Liver (tissue), 9 donors: Measurements from ENCODE around the gene KLHL28. TPM values are rescaled to one million over a fixed set of nuclear protein-coding genes. Genes with fewer than 3 reads are reported as not detected.

Experiments used
- DNase-seq: peaks from one replicate; pipeline ENCODE4 v3.0.0-alpha.2; 2017; ENCODE audit warnings: low spot score
- H3K27ac ChIP-seq, 2 donors: one replicate each; pipeline ENCODE4 v1.7.0; 2013; ENCODE audit warnings: inconsistent platforms in 2 of 2, low read length in 2 of 2, control low read depth in 1 of 2, low read depth in 1 of 2, mild to moderate bottlenecking in 1 of 2
- H3K27me3 ChIP-seq, 4 donors: one replicate each; pipeline versions ENCODE4 v1.6.1 to v1.7.0; 2013; ENCODE audit warnings: low read length in 3 of 4, inconsistent platforms in 1 of 4, mild to moderate bottlenecking in 1 of 4, moderate library complexity in 1 of 4; ENCODE audit not compliant: control insufficient read depth in 4 of 4, insufficient read depth in 4 of 4
- H3K36me3 ChIP-seq, 4 donors: one replicate each; pipeline versions ENCODE4 v1.6.1 to v1.7.0; 2013; ENCODE audit warnings: low read length in 3 of 4, mild to moderate bottlenecking in 3 of 4, low read depth in 1 of 4, moderate library complexity in 1 of 4; ENCODE audit not compliant: control insufficient read depth in 4 of 4, insufficient read depth in 3 of 4
- H3K4me1 ChIP-seq, 4 donors: one replicate each; pipeline versions ENCODE4 v1.6.1 to v1.7.0; 2013; ENCODE audit warnings: low read length in 3 of 4, mild to moderate bottlenecking in 3 of 4, moderate library complexity in 1 of 4; ENCODE audit not compliant: control insufficient read depth in 4 of 4, insufficient read depth in 4 of 4
- H3K4me3 ChIP-seq, 3 donors: one replicate each; pipeline versions ENCODE4 v1.6.1 to v1.7.0; 2013; ENCODE audit warnings: low read length in 3 of 3, control low read depth in 1 of 3, low read depth in 1 of 3, mild to moderate bottlenecking in 1 of 3
- H3K9ac ChIP-seq, 2 donors: one replicate each; pipeline ENCODE4 v1.7.0; 2013; ENCODE audit warnings: low read length in 2 of 2, mild to moderate bottlenecking in 2 of 2, moderate library complexity in 2 of 2, control low read depth in 1 of 2, low read depth in 1 of 2
- H3K9me3 ChIP-seq, 4 donors: one replicate each; pipeline versions ENCODE4 v1.6.1 to v1.7.0; 2013; ENCODE audit warnings: low read length in 3 of 4; ENCODE audit not compliant: control insufficient read depth in 4 of 4
- EGR1 ChIP-seq, 2 donors: IDR thresholded peaks; 2 replicates each; pipeline ENCODE4 v1.6.1; 2016 to 2018; ENCODE audit warnings: antibody characterized with exemption in 2 of 2, low read depth in 2 of 2
- FOXA1 ChIP-seq: IDR thresholded peaks from 2 replicates; pipeline ENCODE4 v1.6.1; 2016; ENCODE audit warnings: antibody characterized with exemption
- FOXA2 ChIP-seq: IDR thresholded peaks from 2 replicates; pipeline ENCODE4 v1.6.1; 2016; ENCODE audit warnings: antibody characterized with exemption
- GABPA ChIP-seq, 2 donors: IDR thresholded peaks in 1 of 2; conservative IDR thresholded peaks in 1 of 2; 2 replicates each; pipeline ENCODE4 v1.6.1; 2016; ENCODE audit warnings: antibody characterized with exemption in 2 of 2, mild to moderate bottlenecking in 1 of 2, moderate library complexity in 1 of 2
- HNF4A ChIP-seq, 2 donors: conservative IDR thresholded peaks; 2 replicates each; pipeline ENCODE4 v1.6.1; 2016; ENCODE audit warnings: antibody characterized with exemption in 2 of 2, mild to moderate bottlenecking in 2 of 2
- HNF4G ChIP-seq: IDR thresholded peaks from 2 replicates; pipeline ENCODE4 v1.6.1; 2016; ENCODE audit warnings: antibody characterized with exemption
- JUND ChIP-seq, 2 donors: IDR thresholded peaks; 2 replicates each; pipeline ENCODE4 v1.6.1; 2016; ENCODE audit warnings: antibody characterized with exemption in 2 of 2
- NR2F2 ChIP-seq: IDR thresholded peaks from 2 replicates; pipeline ENCODE4 v1.6.1; 2016; ENCODE audit warnings: antibody characterized with exemption
- RAD21 ChIP-seq, 2 donors: IDR thresholded peaks; 2 replicates each; pipeline ENCODE4 v1.6.1; 2016; ENCODE audit warnings: antibody characterized with exemption in 2 of 2, mild to moderate bottlenecking in 2 of 2
- RXRA ChIP-seq, 2 donors: IDR thresholded peaks; 2 replicates each; pipeline ENCODE4 v1.6.1; 2017 to 2018; ENCODE audit warnings: antibody characterized with exemption in 2 of 2, mild to moderate bottlenecking in 1 of 2
- SP1 ChIP-seq: IDR thresholded peaks from 2 replicates; pipeline ENCODE4 v1.6.1; 2018; ENCODE audit warnings: antibody characterized with exemption, mild to moderate bottlenecking
- TAF1 ChIP-seq: conservative IDR thresholded peaks from 2 replicates; pipeline ENCODE4 v1.6.1; 2016; ENCODE audit warnings: antibody characterized with exemption, mild to moderate bottlenecking
- YY1 ChIP-seq: IDR thresholded peaks from 2 replicates; pipeline ENCODE4 v1.6.1; 2016; ENCODE audit warnings: antibody characterized with exemption, mild to moderate bottlenecking
- WGBS: extraction: QIAGEN DNeasy Blood & Tissue Kit; methylation state at CpG from one replicate; pipeline ENCODE4 v1.1.7; 2013; 5-methylcytosine and 5-hydroxymethylcytosine counted together
- polyA plus RNA-seq, 2 donors: library from polyadenylated mRNA; stranded (reverse) in 1 of 2; unstranded in 1 of 2; fragments of 200-250 nt in 1 of 2; fragments of >200 nt in 1 of 2; fragmentation: Nextera tagmentation in 1 of 2; extraction: Ambion mirVana in 1 of 2; gene quantifications; one replicate each; pipeline versions ENCODE4 v1.2.1 to v1.2.3, GENCODE V29; 2013 to 2015
- total RNA-seq, 2 donors: library from RNA; depleted of rRNA; stranded (reverse); fragments of >200 nt; gene quantifications; one replicate each; pipeline ENCODE4 v1.2.3, GENCODE V29; 2014
- TF ChIP-seq, protein P1 (sequence below): fragments of 150-350 bp; IDR thresholded peaks from 2 replicates; pipeline ENCODE4 v1.5.1; 2017; ENCODE audit warnings: improper control_type of control experiment, low read depth, low read length; ENCODE audit not compliant: missing input control
- TF ChIP-seq, protein P2 (sequence below): IDR thresholded peaks from 2 replicates; pipeline ENCODE4 v1.6.1; 2016; ENCODE audit warnings: antibody characterized with exemption
- TF ChIP-seq, protein P3 (sequence below): IDR thresholded peaks from 2 replicates; pipeline ENCODE4 v1.6.1; 2016; ENCODE audit warnings: antibody characterized with exemption
- TF ChIP-seq, protein P4 (sequence below): IDR thresholded peaks from 2 replicates; pipeline ENCODE4 v1.6.1; 2016; ENCODE audit warnings: antibody characterized with exemption
- donor health status: healthy.
- donor health status: healthy.
- donor health status: healthy.
- donor health status: healthy.
- donor health status: healthy.

KLHL28 gene
- total and polyA plus RNA-seq, 4 donors: 2.3 to 7.9 (median 5.7) TPM

DNA sequence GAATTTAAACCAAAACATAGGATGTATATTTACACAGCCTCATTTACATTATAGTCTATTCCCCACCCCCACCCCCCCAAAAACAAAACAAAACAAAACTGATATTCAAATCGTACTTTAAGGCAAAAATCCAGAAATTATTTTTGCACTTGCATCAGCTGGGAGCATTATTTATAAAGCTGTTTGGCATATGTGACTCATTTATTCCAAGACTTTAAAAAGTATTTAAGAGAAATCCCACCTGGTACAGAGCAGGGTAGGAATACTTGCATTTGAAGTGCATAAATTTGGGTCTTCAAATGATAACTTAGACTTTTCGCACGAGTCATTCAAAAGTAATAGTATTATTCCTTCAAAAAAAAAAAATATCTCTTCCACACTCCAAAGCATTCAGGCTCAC is 1.1 kb downstream of the KLHL28 start:
- 2% methylated on average over 3 of the region's 3 CpGs for WGBS
- peaks cover 2 to 47% (median 38%) of the 10 kb centered on the region in 4 donors for H3K4me1 ChIP-seq

DNA sequence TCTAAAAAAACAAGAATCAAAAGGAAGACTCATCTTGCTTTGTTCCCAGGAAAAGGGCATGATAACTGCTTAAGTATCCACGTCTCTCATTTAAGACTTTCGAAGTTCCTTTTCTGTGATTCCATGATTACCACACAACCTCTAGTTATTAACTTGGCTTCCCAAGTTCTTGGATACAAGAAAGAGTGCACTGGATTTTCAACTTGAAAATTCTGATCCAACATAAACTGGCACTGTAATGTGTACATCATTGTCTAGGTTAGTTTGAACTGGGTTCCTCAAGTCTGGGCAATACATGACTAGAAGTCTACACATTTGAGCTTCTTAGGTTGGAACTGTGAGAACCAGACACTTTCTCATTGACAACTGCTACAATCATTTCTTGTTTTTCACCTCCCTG is 1.6 kb downstream of the KLHL28 start:
- 67% methylated on average over 2 of the region's 2 CpGs for WGBS
- DNase-seq: no peak
- no peak overlapping the region for H3K27ac ChIP-seq
- no peak overlapping the region for H3K9ac ChIP-seq
- H3K27me3 ChIP-seq: no peaks in the 10 kb centered on the region
- H3K9me3 ChIP-seq: no peaks in the 10 kb centered on the region
- H3K4me3 ChIP-seq: peak overlapping the region in 1 of 3 donors; percentile 61
- TF ChIP-seq, protein P1, sequence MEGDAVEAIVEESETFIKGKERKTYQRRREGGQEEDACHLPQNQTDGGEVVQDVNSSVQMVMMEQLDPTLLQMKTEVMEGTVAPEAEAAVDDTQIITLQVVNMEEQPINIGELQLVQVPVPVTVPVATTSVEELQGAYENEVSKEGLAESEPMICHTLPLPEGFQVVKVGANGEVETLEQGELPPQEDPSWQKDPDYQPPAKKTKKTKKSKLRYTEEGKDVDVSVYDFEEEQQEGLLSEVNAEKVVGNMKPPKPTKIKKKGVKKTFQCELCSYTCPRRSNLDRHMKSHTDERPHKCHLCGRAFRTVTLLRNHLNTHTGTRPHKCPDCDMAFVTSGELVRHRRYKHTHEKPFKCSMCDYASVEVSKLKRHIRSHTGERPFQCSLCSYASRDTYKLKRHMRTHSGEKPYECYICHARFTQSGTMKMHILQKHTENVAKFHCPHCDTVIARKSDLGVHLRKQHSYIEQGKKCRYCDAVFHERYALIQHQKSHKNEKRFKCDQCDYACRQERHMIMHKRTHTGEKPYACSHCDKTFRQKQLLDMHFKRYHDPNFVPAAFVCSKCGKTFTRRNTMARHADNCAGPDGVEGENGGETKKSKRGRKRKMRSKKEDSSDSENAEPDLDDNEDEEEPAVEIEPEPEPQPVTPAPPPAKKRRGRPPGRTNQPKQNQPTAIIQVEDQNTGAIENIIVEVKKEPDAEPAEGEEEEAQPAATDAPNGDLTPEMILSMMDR: no peak
- no peak for TF ChIP-seq HNF4G
- no peak for TF ChIP-seq RAD21 (IDR thresholded peaks at IDR 0.05)
- TF ChIP-seq EGR1 (IDR thresholded peaks at IDR 0.05; ENCODE audit: low read depth in 2 of 2): no peak
- TF ChIP-seq YY1: no peak
- TF ChIP-seq, protein P2, sequence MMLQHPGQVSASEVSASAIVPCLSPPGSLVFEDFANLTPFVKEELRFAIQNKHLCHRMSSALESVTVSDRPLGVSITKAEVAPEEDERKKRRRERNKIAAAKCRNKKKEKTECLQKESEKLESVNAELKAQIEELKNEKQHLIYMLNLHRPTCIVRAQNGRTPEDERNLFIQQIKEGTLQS: no peak
- no peak for TF ChIP-seq HNF4A (conservative IDR thresholded peaks at IDR 0.05)
- no peaks in the 10 kb centered on the region for H3K36me3 ChIP-seq
- peaks cover 2 to 42% (median 36%) of the 10 kb centered on the region in 4 donors for H3K4me1 ChIP-seq

More for the DNA sequence above, 1.1 kb downstream of the KLHL28 start:
- no peaks in the 10 kb centered on the region for H3K36me3 ChIP-seq
- no peaks in the 10 kb centered on the region for H3K27me3 ChIP-seq
- peak overlapping the region; percentile 85 to 93 for H3K27ac ChIP-seq
- TF ChIP-seq SP1 (no peak), FOXA2 (no peak), FOXA1 (no peak), EGR1 (IDR thresholded peaks at IDR 0.05; ENCODE audit: low read depth in 2 of 2) (no peak), RXRA (IDR thresholded peaks at IDR 0.05) (no peak), NR2F2 (no peak), HNF4G (no peak)
- TF ChIP-seq, protein P3, sequence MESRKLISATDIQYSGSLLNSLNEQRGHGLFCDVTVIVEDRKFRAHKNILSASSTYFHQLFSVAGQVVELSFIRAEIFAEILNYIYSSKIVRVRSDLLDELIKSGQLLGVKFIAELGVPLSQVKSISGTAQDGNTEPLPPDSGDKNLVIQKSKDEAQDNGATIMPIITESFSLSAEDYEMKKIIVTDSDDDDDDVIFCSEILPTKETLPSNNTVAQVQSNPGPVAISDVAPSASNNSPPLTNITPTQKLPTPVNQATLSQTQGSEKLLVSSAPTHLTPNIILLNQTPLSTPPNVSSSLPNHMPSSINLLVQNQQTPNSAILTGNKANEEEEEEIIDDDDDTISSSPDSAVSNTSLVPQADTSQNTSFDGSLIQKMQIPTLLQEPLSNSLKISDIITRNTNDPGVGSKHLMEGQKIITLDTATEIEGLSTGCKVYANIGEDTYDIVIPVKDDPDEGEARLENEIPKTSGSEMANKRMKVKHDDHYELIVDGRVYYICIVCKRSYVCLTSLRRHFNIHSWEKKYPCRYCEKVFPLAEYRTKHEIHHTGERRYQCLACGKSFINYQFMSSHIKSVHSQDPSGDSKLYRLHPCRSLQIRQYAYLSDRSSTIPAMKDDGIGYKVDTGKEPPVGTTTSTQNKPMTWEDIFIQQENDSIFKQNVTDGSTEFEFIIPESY: no peak
- TF ChIP-seq, protein P4, sequence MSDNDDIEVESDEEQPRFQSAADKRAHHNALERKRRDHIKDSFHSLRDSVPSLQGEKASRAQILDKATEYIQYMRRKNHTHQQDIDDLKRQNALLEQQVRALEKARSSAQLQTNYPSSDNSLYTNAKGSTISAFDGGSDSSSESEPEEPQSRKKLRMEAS: no peak
- H3K9me3 ChIP-seq: no peaks in the 10 kb centered on the region
- no peak for DNase-seq
- peak overlapping the region; percentile 81 to 87 for H3K9ac ChIP-seq
- H3K4me3 ChIP-seq: peak overlapping the region; percentile 61 to 99 (median 90)

DNA sequence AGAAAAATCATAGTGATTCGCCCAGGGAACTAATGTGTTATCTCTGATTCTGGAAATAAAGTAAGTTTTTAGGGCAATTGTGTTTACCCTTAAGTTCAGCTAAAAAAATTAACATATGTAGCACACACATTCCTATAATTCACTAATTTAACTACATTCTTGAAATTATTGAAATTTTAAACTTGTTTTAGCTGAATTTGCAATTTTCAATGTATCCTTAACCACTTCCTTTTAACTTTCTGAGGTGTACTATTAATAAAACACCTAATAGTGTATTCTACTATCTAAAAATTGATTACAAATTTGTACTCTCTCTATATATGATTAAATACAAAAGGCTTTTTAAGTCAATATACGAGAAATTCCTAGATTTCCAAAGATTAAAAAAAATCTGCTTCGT is 2.2 kb downstream of the KLHL28 start:
- Histone ChIP-seq H3K27me3 (no peaks in the 10 kb centered on the region), H3K4me1 (peaks cover 2 to 37% (median 32%) of the 10 kb centered on the region in 4 donors), H3K9me3 (no peaks in the 10 kb centered on the region), H3K36me3 (no peaks in the 10 kb centered on the region), H3K9ac (no peak overlapping the region), H3K4me3 (no peak overlapping the region), H3K27ac (no peak overlapping the region)
- 88% methylated on average over 3 of the region's 3 CpGs for WGBS
- no peak for TF ChIP-seq GABPA (IDR thresholded peaks at IDR 0.05 in 1 of 2, conservative IDR thresholded peaks at IDR 0.05 in 1 of 2)
- TF ChIP-seq JUND (IDR thresholded peaks at IDR 0.05): no peak
- TF ChIP-seq, protein P3: no peak
- no peak for TF ChIP-seq YY1
- no peak for TF ChIP-seq NR2F2
- no peak for TF ChIP-seq FOXA2
- no peak for TF ChIP-seq EGR1 (IDR thresholded peaks at IDR 0.05; ENCODE audit: low read depth in 2 of 2)
- TF ChIP-seq, protein P2: no peak
- no peak for TF ChIP-seq RAD21 (IDR thresholded peaks at IDR 0.05)
- TF ChIP-seq TAF1: no peak
- TF ChIP-seq, protein P4: no peak
- TF ChIP-seq HNF4G: no peak
- TF ChIP-seq, protein P1: no peak
- no peak for DNase-seq
